ENCODE measurements around the gene WDR33.

The WDR33 gene

DNA sequence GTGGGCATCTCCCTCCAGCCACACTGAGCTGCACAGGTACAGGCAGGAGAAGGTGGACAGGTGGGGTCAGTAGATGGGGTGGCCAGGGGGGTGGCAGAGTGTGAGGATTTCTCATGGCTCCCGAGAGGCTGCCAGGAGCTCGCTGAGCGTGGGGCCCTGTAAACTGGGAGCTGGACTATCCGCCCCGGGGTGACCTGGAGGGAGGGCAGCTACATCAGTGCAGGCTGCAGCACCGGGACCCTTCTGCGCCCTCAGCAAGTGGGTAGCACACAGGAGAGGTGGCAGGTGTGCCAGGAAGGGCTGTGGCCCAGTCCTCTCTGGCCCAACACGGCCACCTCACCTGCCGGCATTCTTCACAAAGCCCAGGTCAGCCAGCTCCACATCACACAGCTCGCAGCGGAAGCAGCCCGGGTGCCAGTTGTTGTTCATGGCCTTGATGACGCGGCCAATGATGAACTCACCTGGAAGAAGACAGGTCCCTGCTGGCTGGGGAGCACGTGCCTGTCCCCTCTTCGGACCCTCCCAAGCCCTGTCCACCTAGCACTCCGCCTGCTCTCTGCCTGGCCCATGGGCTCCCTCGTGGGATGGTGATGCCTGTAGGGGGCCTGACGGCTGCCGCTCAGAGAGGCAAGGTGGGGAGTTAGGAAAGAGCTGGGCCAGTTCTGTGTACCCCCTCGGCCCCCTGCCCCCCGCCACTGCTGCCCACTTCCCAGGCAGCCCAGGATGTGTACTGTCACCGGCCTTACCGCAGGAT is 156.7 kb downstream of the WDR33 start:
- no peak overlapping the region for H3K27ac ChIP-seq
- TF ChIP-seq, protein P1, sequence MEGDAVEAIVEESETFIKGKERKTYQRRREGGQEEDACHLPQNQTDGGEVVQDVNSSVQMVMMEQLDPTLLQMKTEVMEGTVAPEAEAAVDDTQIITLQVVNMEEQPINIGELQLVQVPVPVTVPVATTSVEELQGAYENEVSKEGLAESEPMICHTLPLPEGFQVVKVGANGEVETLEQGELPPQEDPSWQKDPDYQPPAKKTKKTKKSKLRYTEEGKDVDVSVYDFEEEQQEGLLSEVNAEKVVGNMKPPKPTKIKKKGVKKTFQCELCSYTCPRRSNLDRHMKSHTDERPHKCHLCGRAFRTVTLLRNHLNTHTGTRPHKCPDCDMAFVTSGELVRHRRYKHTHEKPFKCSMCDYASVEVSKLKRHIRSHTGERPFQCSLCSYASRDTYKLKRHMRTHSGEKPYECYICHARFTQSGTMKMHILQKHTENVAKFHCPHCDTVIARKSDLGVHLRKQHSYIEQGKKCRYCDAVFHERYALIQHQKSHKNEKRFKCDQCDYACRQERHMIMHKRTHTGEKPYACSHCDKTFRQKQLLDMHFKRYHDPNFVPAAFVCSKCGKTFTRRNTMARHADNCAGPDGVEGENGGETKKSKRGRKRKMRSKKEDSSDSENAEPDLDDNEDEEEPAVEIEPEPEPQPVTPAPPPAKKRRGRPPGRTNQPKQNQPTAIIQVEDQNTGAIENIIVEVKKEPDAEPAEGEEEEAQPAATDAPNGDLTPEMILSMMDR (conservative IDR thresholded peaks at IDR 0.05; ENCODE audit: low read depth) = no peak
- DNase-seq (ENCODE audit: low spot score) = no peak
- ChIA-PET POLR2A (ENCODE audit: low non-redundant PET) (no interaction called here), CTCF (interaction anchor here (1.4 to 2.4 kb wide), 2 partner anchors 22 to 63 kb away, joined by 3 to 18 read pairs; partner anchors contain the start of gene LIMS2)

DNA sequence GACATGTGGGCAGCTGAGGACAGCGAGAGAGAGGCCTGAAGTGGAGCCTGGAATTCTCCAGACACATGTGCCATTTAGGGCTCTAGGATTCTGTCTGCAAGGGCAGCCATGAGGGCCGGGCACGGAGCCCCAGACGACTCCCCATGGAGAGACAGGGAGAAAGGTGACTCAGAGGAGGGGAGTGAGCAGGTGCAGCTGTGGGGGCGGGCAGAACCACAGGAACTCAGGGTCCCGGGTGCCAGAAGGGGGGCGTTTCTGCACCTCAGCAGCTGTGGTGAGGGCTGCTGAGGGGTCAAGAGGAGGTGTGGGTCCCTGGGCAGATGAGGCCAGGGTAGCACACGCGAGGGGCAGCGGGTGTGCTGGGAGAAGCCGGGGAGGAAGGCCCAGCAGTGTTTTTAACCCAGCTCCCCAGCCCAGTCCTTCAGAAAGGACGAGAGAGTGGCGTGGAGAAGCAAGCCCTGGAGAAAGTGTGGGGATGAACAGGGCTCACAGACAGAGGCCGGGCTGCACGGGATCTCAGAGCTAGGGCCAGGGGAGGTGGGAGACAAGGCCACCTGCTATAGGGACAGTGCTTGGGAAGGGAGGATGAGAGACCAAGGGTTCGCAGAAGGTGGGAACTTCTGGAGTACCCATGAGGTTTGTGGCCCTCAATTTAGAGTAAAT is 157.4 kb downstream of the WDR33 start:
- ChIA-PET POLR2A (ENCODE audit: low non-redundant PET) (no interaction called here), CTCF (interaction anchor here (2.4 kb wide), 1 partner anchor 62 kb away, joined by 18 read pairs; no protein-coding TSS in a partner anchor)
- DNase-seq (ENCODE audit: low spot score) = no peak

DNA sequence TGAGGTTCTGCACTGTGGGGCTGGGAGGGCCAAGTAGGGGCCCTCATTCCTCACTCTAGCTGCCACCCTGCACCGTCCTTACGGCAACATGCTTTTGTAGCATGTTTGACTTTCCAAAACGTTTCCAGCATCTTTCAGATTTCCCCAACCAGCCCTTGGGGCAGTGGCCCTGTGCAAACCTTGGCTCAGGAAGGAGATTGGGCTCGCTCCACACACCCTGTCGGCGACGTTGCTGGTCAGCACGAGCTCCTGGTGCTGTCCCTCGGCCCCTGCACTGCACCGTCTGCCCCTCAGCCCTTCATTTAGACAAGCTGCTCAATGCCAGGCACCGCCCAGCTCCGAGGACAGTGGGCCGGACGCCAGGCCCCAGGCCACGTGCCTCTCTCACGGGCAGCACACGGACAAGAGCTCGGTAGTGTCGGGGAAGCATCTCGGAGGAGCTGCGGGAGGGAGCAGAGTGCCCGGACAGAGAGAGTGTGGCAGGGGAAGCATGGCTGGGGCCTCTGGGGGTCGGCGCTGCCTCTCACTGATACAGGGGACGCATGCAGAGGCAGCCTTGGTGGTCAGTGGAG is 158.1 kb downstream of the WDR33 start:
- ChIA-PET POLR2A (ENCODE audit: low non-redundant PET) (no interaction called here), CTCF (interaction anchor here (0.5 to 2.4 kb wide), 4 partner anchors 61 to 564 kb away, joined by 3 to 18 read pairs (median 4); no protein-coding TSS in a partner anchor)
- H3K27ac ChIP-seq = no peak overlapping the region
- DNase-seq (ENCODE audit: low spot score) = no peak
- TF ChIP-seq, protein P1 (conservative IDR thresholded peaks at IDR 0.05; ENCODE audit: low read depth) = no peak

More for the DNA sequence above, 157.4 kb downstream of the WDR33 start:
- TF ChIP-seq, protein P1 (conservative IDR thresholded peaks at IDR 0.05; ENCODE audit: low read depth) = no peak
- H3K27ac ChIP-seq = no peak overlapping the region

DNA sequence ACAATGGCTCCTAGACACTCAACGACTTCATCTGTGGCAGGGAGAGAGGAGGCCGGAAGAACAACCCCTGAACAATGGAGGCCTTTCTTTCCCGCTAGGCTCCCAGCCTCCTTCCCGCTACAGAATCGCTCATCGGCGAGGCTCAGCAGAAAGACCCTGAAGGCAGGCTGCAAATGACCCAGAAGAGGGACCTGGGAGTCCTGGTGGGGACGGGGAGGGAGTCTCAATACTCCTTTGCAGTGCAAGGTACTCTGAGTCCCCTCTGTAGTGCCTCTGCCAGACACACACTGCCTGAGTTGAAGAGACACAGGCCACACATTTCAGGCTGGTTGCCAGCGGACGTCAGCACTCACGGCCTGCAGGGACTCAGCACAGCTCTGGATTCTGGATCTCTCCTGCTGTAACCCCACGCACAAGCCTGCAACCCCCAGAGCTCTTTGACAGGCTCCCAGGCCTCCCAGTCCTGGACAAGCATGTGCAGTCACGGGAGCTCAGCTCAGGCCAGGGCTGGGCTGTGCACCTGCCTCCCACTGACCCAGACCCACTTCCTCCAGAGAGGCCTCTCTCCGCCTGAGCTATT is 158.9 kb downstream of the WDR33 start:
- ChIA-PET POLR2A (ENCODE audit: low non-redundant PET) (no interaction called here), CTCF (interaction anchor here (0.5 to 2.4 kb wide), 4 partner anchors 60 to 563 kb away, joined by 3 to 18 read pairs (median 4); no protein-coding TSS in a partner anchor)
- TF ChIP-seq, protein P1 (conservative IDR thresholded peaks at IDR 0.05; ENCODE audit: low read depth) = no peak
- H3K27ac ChIP-seq = no peak overlapping the region
- DNase-seq (ENCODE audit: low spot score) = no peak

DNA sequence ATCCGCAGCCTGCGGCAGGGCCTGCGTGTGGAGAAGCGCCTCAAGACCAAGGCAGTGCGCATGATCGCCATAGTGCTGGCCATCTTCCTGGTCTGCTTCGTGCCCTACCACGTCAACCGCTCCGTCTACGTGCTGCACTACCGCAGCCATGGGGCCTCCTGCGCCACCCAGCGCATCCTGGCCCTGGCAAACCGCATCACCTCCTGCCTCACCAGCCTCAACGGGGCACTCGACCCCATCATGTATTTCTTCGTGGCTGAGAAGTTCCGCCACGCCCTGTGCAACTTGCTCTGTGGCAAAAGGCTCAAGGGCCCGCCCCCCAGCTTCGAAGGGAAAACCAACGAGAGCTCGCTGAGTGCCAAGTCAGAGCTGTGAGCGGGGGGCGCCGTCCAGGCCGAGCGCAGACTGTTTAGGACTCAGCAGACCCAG is 159.6 kb downstream of the WDR33 start:
- no peak for DNase-seq (ENCODE audit: low spot score)
- H3K27ac ChIP-seq = no peak overlapping the region
- POLR2A ChIA-PET (ENCODE audit: low non-redundant PET) = no interaction called here
- TF ChIP-seq, protein P1 (conservative IDR thresholded peaks at IDR 0.05; ENCODE audit: low read depth) = no peak
- CTCF ChIA-PET = interaction anchor here (0.5 kb wide), 1 partner anchor 51 kb away, joined by 4 read pairs; no protein-coding TSS in a partner anchor

All from RWPE1 (cell line).